Activated CD4-positive, CD25-positive, alpha-beta regulatory T cell treated with anti-CD3 and anti-CD28 coated beads, Interleukin-2, amount 50 U/mL, for 72 hours (primary cell): ENCODE measurements around the gene CDH13.

ENCODE experiments used
- DNase-seq: peaks from one replicate; pipeline ENCODE4 v3.0.0; 2021

The CDH13 gene

DNA sequence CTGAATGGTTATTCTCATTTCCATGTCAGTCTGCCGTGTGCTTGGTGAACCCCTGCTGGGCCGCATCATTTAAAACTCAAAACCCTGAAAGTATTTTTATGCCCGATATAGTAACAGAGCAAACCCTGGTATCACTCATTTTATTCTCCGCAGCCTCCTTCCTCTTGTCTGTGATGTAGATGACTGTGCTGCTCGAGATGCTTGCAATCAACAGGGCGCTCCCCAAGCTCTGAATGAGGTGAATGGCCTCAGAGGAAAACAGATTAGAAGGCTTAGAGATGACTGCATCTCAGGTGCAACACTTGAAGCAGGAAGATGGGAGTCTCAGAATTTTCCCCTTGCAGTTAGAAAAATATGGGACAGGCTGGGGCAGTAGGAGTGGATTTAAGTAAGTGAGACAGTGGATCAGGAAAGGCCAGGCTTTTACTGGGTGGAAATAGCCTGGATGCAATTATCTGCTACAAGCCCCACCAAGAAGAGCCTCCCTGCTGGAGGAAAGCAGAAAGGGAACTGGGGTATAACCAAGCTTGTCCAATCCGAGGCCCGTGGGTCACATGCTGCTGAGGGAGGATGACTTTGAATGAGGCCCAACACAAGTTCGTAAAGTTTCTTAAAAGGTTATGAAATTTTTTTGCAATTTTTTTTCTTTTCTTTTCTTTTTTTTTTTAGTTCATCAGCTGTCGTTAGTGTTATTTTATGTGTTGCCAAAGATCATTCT is 166.9 kb downstream of the CDH13 start:
- no peak for DNase-seq

DNA sequence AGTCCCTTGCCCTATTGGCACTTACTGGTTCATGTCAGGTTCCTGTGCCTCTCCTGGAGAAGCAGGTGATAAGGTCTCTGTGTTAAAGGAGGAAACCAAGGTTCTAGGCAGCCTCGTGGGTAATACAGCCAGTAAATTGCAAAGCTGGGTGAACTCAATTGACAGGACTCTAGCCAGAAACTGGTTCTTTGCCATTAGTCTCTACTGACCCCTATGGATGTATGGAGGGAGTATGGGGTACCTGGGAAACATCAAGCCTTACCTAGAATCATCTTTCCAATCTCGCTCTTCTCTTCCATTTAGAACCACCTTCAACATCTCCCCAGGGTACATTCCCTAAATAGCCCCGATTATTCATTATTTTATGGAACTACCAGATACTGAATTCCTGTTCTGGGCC is 169.3 kb downstream of the CDH13 start:
- DNase-seq = no peak

DNA sequence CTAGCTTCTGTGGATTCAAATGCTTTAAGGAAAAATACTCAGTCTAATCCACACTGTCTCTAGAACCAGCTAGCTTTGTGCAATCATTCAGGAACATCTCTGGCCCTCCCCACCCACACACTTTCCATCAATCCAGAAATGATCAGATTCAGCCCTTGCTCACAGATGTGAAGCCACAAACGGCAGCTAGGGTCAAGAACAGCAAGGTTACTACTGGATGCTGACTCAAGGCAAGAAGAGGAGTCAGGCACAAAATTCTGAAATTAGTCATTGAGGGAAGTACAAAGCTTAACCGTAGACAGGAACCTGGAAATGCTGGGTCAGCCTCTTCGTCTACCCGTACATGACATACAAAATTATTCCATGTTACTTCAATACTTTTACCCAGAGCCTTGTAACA is 174.6 kb downstream of the CDH13 start:
- DNase-seq = no peak

DNA sequence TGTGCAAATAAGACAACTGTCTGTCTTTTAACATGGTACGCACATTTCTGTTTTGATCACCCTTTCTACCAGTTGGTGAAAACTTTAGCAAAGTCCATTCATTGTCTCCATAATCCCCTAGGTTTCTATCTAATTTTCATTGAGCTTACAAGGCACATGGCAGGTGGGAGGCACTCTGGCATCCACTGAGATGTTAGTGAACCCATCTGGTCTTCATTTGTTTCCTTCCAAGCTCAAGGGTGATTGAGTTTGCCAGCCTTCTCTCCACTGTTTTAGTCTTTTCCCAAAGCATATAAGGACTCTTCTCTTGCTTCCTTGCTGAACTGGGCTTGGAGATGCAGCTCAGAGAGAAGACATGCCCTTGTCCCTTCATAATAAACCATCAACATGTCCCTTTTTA is 179.1 kb downstream of the CDH13 start:
- no peak for DNase-seq

DNA sequence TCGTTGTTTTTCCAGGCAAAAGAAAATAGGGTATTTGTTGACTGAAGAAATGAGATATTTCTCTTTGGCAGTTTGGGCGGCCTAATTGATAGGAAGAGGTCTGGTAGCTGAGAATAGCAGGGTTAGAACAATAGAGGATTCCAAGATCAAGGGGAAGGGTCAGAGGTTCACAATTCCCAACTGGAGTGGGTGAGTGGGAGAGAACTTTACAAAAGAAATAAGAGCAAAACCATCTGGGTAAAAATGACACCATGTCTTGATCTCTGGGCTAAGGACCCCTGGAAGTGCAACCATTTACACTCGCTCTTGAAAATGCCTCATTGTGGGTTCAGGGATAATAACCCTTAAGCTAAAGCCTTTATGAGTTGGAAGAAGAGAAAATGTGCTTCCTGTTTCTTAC is 180.5 kb downstream of the CDH13 start:
- DNase-seq = no peak

DNA sequence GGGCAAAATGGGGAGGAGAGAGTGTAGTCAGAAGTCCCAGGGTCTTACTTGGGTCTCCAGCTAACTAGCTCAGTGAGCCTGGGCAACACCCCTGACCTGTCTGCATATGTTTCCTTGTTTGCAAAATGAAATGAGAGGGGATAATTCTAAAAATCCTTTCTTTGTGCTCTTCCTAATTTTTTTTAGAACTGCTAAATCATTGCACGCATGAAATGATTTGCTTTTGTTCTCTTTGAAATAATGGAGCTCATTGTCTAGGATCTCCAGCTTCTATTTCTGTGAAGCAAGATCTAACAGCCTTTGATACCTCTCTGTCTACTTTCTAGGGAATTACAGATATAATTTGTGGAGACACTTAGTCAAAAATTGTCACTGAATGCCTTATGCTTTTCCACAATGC is 181.3 kb downstream of the CDH13 start:
- no peak for DNase-seq

DNA sequence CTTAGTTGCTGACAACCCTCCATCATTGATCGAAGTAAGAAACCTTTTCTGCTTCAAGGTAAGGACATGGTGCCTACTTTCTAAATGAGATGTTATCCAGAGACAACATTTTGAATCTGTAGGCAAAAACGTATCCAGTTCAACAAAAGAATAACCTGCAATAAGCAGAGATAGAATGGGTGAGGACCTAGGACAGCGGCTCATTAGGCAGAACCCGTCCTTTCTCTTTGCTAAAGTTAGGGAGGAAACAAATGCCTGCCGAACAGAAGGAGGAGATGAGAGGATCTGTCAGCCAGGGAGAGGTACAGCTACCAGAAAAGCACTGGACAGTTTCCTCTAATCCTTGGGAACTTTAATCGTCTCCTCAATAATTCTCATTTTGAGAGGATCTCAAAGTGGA is 183.3 kb downstream of the CDH13 start:
- DNase-seq = no peak

DNA sequence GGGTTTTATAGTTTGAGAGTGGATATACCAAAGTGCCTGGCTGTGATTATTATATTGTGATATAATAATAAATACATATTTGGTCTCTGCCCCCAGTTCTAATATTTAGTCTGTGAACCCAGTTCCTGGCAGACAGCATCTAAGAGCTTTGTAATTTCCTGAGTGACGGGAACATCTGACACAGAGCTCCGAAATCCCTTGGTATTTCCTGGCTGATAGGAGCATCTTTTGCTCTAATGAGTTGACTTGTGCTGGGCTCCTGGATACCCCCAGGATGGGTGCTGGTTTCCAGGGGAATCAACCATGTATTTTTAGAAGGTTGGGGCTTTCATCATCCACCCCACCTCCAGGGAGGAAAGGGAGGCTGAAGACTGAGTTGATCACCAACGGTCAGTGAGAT is 187.3 kb downstream of the CDH13 start:
- no peak for DNase-seq

DNA sequence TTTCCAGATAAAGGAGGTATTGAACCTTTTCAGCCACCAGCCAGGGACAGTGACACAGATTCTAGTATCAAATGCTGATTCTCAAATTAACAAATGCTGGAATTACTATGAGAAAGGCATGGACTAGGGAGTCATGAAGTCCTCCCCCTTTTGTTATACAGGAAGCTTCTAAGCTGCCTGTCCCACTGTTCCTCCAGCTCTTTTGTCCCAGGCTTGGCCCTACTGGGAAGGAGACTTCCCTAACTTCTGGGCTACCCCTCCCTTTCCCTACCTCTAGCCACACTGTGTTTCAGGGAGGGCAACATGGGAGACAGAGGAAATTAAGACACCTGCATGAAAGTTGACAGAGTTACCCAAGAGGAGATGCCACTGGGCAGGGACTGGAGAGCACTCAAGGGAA is 192.5 kb downstream of the CDH13 start:
- DNase-seq = no peak

DNA sequence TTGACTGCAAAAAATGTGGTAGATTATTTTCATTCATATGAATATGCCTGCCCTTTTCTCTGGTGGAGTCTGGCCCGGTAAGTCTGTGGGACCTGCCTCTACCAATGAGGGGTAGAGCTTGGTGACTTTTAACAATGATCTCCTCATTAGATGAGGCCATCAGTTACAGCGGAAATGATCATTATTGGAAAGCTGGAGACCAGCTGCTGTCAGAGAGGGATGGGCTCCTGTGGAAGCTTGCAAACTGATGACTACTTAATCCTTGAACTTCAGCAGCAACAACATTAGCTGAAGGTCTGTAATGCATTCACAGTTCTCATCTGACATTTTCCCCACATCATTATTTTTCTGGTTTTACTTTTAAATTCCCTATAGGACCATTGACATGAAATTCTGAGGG is 194.1 kb downstream of the CDH13 start:
- no peak for DNase-seq

DNA sequence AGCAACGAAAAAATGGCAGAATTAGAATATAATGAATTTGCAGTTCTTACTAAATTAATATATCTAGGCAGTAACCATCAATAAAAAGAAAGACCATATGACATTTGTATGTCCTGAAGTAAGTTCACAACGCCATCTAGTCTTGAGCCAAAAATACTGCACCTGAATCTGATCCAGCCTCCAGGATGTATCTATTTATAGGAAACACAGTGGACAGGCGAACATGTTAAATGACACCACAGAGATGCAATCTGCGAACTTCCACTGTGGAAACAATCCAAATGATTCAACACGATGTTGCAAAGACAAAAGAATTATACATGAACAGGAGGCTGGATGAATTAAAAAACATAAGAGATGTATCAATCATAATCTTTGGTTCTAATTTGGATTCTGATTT is 197.6 kb downstream of the CDH13 start:
- DNase-seq = no peak

DNA sequence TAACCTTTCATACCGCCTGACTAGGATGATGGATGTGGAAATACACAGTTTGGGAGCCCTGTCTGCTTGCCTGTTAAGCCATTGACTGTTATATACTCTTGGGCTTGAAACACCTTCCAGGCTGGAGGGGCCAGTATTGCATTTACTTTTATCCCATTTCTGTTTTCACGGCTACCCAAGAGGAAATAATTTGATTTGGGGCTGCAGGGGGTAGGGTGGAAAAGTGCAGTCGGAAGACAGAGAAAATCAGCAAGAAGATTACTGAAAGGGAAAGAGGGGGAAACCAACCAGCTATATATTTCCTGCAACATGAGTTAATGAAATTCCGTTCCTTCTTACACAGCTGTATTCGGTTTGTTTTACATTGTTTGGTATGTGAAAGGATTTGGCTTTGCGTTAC is 202.5 kb downstream of the CDH13 start:
- DNase-seq = no peak

DNA sequence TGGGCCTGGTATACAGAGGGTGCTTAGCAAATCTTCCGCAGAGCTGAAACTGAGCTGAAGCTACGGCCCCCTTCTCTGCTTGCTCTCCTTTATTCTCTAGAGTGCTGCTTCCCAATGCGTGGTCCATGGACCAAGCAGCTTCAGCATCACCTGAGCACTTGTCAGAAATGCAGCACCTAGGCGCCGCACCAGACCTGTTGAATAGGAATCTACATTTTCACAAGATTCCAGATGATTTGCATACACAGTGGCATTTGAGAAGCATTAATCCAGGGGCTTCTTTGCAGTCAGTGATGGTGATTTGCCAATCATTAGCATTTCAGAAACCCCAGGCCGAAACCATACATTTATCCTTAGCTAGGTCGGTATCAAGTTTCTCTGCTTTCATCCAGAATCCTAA is 204.2 kb downstream of the CDH13 start:
- no peak for DNase-seq

DNA sequence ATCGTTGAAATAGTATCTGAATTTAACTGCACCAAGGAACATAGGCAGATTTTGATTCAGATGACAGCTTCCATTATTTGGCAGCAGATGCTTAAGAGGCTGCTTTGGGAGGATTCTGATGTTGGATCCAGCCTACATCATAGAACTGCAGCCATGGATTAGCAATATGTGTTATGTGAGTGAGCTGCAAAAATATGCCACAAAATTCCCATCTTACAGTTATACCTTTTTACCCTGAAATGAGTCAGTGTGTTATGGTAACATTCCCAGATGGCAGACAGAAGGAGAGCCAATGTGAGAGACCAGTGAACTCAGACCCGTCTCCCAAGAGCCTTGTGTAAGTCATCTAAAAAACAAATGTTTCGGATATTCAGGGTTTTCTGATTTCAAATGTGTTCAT is 206.1 kb downstream of the CDH13 start:
- no peak for DNase-seq

DNA sequence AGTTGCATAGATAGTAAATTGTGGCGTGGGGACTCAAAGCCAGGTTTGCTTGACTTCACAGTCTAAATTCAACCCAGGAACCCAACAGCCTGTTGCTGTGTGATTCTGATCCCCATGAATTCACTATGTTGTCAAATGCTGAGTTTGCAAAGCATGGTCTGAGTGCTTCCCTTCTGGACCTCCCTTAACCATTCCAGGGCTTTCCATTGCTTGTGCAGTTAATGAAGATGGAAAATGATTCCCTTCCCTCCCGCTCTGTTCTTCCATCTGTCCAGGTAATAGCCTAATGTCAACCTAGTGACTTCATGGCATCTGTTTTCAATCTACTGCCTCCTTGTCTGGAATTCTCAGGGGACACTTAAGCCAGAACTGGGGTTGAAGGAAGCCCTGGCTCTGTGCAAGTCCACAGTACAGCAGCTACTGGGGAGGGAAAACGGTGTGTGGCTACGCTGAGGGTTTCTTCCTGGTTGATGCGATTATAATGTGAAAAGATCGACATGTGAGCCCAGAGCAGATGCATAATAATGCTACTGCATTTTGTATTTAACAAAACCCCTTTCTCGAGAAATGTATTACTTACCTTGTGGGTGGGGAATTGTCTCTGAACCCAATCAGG is 206.7 kb downstream of the CDH13 start:
- DNase-seq = no peak

DNA sequence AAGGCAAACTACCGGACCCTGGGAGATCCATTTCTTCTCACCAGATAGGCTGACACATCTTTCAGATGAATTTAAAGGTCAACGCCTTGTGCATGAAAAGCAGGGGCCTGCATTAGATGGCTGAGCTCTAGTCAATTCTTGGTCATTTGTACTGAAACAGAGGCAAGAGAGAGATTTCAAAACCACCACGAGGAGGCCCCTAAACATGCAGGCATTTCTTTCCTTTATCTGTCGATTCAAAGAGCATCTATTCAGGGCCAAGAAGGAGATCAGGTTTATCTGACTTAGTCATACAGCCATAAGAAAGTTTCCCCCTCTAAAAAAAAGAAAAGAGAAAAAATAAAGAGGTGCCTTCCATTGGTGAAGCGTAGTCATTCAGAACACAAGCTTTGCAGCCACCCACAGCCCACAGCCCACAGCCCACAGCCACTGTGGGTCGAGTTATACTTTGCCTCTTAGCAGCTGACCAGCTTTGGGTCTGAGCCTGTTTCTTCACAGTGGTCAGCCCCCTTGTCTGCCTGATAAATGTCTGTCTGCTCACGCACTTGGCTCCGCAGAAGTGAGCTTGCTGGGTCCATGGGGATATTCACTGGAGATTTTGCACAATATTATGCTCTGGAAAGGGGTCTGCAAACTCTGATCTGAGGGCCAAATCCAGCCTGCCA is 207.5 kb downstream of the CDH13 start:
- DNase-seq = no peak

DNA sequence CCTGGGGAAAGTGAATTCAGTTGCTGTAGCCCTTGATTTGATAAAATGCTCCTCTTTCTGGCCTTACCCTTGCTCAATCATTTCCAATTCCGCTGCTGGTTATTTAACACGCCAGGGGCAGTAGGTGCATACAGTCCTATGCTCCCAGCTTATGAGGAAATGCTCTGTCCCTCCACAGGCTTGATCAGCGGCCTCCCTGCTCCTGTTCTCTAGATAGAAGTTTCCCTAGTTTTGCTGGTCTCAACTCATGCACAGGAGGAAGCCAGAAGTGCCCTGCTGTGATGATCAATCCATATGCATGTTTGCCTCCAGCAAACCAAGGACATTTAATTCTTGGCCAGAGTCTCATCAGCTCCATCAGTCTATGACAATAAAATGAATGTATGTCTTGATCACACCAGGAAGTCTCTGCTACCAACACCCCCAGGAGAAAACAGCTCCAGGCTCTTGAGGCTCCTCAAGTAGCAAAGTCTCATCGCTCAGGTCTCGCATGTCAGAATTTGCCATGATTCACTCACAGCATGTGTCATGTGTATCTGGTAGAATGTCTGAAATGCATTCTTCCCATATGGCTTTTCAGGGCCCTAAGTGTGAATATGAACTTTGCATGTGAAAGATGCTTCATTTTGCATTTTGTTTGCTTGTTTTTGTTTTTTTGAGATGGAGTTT is 208.9 kb downstream of the CDH13 start:
- no peak for DNase-seq

DNA sequence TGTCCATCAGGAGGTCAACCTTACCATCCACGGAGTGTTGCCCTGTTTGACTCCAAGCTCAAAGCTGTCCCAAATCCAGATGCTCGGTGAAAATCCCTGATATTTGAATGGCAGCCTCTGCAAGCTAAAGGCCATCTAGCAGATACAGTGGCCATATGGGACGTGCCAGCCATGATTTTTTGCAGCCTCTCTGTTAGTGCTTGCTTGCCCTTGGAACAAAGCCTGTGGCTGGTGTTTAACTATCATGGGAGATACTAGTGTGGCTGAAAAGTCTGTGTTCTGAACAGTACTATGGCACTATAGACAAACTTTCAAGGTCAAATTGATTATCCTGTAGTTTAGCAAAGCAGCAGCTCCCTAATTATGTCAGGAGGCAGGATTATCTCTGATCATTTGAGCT is 214.3 kb downstream of the CDH13 start:
- DNase-seq = no peak

DNA sequence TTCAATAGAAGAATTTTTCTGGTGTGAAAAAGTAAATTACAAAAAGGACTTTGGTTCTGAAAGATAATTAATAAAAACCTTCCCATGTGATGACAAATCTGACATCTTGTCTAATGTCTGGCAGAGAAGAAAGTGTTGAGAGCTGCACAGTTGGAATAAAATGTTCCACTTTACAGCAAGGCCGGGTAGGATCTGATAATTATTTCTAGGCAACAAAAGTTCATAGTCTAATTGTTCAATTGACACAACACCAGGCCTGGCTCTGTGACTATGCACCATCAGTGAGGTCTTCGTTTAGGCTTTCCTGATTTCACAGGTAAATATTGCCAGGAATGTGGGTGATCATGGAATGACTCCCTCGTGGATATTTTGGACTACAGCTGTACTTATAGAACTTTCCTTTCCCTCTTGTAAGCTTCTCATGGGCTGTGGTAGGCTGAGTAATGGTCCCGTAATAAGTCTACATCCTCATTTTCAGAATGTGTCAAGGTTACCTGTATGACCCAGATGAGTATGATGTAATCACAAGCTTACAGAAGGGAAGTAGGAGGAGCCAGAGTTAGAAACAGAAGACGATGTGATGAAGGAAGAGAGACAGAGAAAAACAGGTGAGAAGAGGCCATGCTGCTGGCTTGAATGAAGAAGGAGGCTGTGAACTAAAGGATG is 217.0 kb downstream of the CDH13 start:
- no peak for DNase-seq

DNA sequence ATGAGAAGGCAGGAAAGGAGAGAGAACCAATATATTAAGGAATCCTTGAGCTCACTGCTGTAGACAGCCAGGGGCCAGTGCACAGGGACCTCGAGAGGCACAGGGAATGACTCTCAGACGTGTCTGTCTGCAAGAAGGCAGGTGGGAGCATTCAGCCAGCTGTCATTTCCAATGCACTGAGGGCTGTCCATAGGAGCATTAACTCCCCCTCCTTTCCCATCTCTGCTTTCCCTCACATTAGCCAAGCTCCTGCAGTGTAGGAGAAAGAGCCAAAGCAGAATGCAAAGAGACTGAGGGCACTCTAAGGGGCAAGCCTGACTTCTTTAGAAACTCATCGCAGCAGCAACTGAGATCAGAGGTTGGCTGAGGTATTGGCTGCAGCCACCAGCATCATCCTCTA is 218.3 kb downstream of the CDH13 start:
- no peak for DNase-seq

DNA sequence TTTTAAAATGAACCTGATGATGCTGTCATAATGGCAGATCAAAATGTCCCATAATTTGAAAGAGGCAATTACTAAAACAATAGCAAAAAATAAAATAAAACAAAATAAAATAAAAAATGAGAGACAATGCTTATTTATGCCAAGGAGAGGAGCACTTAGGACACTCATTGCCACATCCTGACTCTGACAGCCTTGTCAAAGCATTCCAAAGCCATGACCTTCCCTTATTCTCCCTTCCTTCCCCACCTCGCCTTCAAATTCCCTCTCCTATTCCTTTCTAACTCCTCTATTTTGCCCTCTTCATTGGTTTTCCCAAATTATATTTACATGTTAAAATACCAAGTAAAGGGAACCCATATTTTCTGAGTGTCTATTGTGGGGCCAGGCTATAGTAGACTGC is 220.0 kb downstream of the CDH13 start:
- no peak for DNase-seq

DNA sequence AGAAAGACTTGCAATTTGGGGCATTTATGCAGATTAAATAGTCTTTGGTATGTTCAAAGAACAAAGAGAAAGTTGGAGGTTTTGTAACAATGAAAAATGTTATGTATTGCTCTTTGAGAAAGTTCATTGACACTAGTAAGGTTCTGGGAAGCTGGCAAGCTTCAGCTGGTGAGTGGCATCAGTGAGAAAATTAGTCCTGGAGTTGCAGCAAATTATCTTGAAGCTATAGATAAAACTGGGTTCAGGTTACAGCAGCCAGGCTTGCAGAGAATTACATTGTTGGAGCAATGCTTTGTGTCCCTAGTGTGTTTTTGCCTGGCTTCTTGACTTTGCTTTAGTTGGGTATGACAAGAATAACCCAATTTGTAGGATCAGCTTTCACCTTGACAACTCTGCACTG is 221.2 kb downstream of the CDH13 start:
- no peak for DNase-seq

DNA sequence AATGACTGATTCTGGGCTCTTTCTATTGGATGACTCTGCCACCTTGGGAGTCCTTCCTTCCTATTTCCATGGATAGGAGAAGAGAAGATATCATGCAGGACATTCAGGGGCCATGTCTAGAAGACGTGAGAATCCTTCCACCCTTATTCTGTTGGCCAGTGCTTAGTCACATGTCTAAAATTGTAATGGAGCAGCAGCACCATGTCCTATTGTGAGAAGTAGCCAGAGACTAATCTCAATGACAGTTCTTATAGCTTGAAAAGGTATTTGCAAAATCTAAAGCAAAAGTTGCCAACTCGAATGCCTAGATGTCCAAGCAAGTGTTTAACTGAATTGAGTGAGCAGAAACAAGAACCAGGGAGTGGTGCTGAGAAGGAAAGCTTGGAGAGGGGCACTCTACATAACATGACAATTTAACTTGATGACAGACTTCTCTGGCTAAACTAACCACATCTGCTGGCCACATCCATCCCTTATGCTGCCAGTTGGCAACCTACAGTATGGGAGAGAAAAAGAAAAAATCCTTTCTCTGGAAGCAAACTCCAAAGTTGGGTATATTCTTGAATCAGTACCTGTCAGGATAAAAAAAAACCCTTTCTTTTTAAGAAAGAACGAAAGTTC is 225.7 kb downstream of the CDH13 start:
- DNase-seq = no peak
